PC-3 (cell line): ENCODE results near the gene MALAT1. TPM values are rescaled to one million over a fixed set of nuclear protein-coding genes. Genes with fewer than 3 reads are reported as not detected.

Experiments
- ATAC-seq: fragments of 200-7000 bp; cut with Tn5 transposase; 2 replicates; pipeline ENCODE4 v1.9.1; 2020; ENCODE audit warnings: mild to moderate bottlenecking, moderate library complexity
- BruUV-seq: library from RNA; stranded (reverse); fragments of 400-500 nt; replicated peaks from 2 replicates; lab custom pipeline; 2021; lab: Mats Ljungman, UMichigan
- CTCF ChIA-PET: fragments of 300-600 bp; sonication (Branson Sonifier 250); formaldehyde crosslinking; loops from one replicate; lab custom pipeline; 2022; ENCODE audit warnings: antibody characterized with exemption; lab: Charles Lee
- POLR2A ChIA-PET: fragments of 300-600 bp; sonication (Branson Sonifier 250); formaldehyde crosslinking; loops from one replicate; lab custom pipeline; 2022; ENCODE audit warnings: antibody characterized with exemption; ENCODE audit not compliant: unreplicated experiment; lab: Charles Lee
- DNase-seq: peaks from one replicate; pipeline ENCODE4 v3.0.0-alpha.2; 2015
- H2AFZ ChIP-seq: fragments of 300-600 bp; sonication (generic); 2 replicates; pipeline ENCODE4 v1.6.0; 2016; ENCODE audit warnings: antibody characterized with exemption, low read length
- H3F3A ChIP-seq: fragments of 300-600 bp; sonication (generic); one replicate; pipeline ENCODE4 v1.6.0; 2017; ENCODE audit warnings: antibody characterized with exemption, low read length, control low read depth, mild to moderate bottlenecking; ENCODE audit not compliant: unreplicated experiment
- H3K27ac ChIP-seq: fragments of 300-600 bp; sonication (generic); 2 replicates; pipeline ENCODE4 v1.5.1; 2016; ENCODE audit warnings: mild to moderate bottlenecking, low read length
- H3K27me3 ChIP-seq: fragments of 300-600 bp; sonication (generic); 2 replicates; pipeline ENCODE4 v1.6.1; 2016; ENCODE audit warnings: low read length, mixed read lengths
- H3K36me3 ChIP-seq: fragments of 300-600 bp; sonication (generic); 2 replicates; pipeline ENCODE4 v1.6.1; 2016; ENCODE audit warnings: low read depth, mixed run types, low read length, mixed read lengths
- H3K4me1 ChIP-seq: fragments of 300-600 bp; sonication (generic); 2 replicates; pipeline ENCODE4 v1.5.1; 2016; ENCODE audit warnings: low read length; ENCODE audit not compliant: insufficient read depth
- H3K4me2 ChIP-seq: fragments of 300-600 bp; sonication (generic); 2 replicates; pipeline ENCODE4 v1.6.0; 2016; ENCODE audit warnings: low read length
- H3K4me3 ChIP-seq: fragments of 300-600 bp; sonication (generic); 2 replicates; pipeline ENCODE4 v1.5.1; 2016; ENCODE audit warnings: mild to moderate bottlenecking, low read length, mixed read lengths
- H3K79me2 ChIP-seq: fragments of 300-600 bp; sonication (generic); 2 replicates; pipeline ENCODE4 v1.6.1; 2017; ENCODE audit warnings: low read length, mixed read lengths
- H3K9ac ChIP-seq: fragments of 300-600 bp; sonication (generic); 2 replicates; pipeline ENCODE4 v1.6.0; 2016; ENCODE audit warnings: mild to moderate bottlenecking, low read length
- H3K9me2 ChIP-seq: fragments of 300-600 bp; sonication (generic); replicated peaks from 2 replicates; pipeline ENCODE4 v1.6.1; 2016; ENCODE audit warnings: mixed run types, low read length, mixed read lengths
- H3K9me3 ChIP-seq: fragments of 300-600 bp; sonication (generic); 2 replicates; pipeline ENCODE4 v1.6.1; 2016; ENCODE audit warnings: low read length, mixed read lengths
- H4K20me1 ChIP-seq: fragments of 300-600 bp; sonication (generic); 2 replicates; pipeline ENCODE4 v1.6.1; 2016; ENCODE audit warnings: low read length, mixed read lengths
- CTCF ChIP-seq: fragments of 300-600 bp; sonication (generic); conservative IDR thresholded peaks from 2 replicates; pipeline ENCODE4 v1.5.1; 2017; ENCODE audit warnings: antibody characterized with exemption, low read depth, mild to moderate bottlenecking, low read length
- EZH2 ChIP-seq: fragments of 300-600 bp; sonication (generic); IDR thresholded peaks from one replicate; pipeline ENCODE4 v1.6.1; 2017; ENCODE audit warnings: antibody characterized with exemption, mild to moderate bottlenecking, low read length; ENCODE audit not compliant: unreplicated experiment
- EZH2phosphoT487 ChIP-seq: fragments of 300-600 bp; sonication (generic); IDR thresholded peaks from 2 replicates; pipeline ENCODE4 v1.6.1; 2018; ENCODE audit warnings: mild to moderate bottlenecking, antibody characterized with exemption, low read length, borderline replicate concordance
- intact Hi-C: fragments of 100-400 bp; cut with micrococcal nuclease; formaldehyde crosslinking; loops from 2 replicates; pipeline ENCODE4 v1.9.0; 2023
- total RNA-seq: library from RNA; depleted of rRNA; stranded (reverse); fragments of >200 nt; gene quantifications from 2 replicates; pipeline ENCODE4 v1.2.3, GENCODE V29; 2014

The MALAT1 gene
- total RNA-seq, 1 experiment from 2014 or later = 1,345 TPM

- Histone ChIP-seq H2AFZ (no peak overlapping the region), H3K9ac (no peak overlapping the region), H3K79me2 (0 out of 2 replicates have a peak, but pooled peaks cover 5% of the 10 kb centered on the region), H3K27me3 (no peaks in the 10 kb centered on the region), H3K27ac (no peak overlapping the region), H3K9me3 (no peaks in the 10 kb centered on the region), H3K4me2 (no peak overlapping the region), H3K4me3 (no peak overlapping the region), H3F3A (no peaks in the 10 kb centered on the region), H4K20me1 (no peaks in the 10 kb centered on the region), H3K9me2 (no peaks in the 10 kb centered on the region), H3K36me3 (peaks cover 19% of the 10 kb centered on the region; the same call in 1 of the 2 replicates), H3K4me1 (peaks cover 19% of the 10 kb centered on the region)
- TSS peak; percentile 32 for BruUV-seq
- TF ChIP-seq CTCF (no peak), EZH2 (no peak)
- intact Hi-C loops = no loop called here
- CTCF ChIA-PET = no interaction called here
- no peak for ATAC-seq
- POLR2A ChIA-PET = interaction anchor here (0.6 kb wide), 1 partner anchor 38 kb away, joined by 4 read pairs; no protein-coding TSS in a partner anchor
- no peak for DNase-seq
Observed at GRCh38 chr11:65538232-65538914, 39.5 kb downstream of the MALAT1 start.

DNA sequence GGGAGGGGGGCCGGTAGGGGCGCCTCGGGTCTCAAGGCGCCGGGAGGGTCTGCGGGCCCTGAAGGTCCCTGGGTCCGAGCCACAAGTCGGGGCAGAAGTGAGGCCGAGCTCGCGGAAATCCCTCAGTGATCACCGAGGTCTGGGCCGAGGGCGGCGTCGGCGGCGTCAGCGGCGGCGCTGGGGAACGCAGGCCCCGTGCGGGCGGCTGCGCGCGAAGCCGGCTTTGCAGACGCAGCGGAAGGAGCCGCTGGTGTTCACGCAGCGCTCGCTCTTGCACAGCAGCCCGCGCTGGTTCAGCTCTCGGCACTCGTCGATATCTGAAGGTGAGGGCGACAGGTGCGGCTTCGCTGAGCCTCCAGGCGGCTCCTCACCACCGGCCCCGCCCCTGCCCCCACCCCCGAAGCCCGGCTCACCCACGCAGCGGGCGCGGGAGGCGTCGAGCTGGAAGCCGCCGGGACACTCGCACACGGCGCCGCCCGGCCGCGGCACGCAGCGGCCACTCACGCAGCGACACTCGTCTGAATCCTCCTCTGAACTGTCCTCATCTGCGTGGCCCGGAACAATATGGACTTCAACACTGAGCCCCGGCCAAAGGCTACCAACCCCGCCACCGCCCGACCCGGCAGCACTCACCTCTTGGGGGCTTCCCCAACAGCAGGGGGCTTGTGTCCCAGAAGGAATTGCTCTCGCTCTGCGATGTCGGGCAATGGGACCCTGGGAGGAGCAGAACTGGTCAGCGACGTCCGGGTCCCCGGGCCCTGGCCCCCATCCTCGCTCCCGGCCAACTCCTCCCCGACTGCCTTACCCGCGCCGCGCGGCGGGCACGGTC is 40.3 kb downstream of the MALAT1 start:
- TF ChIP-seq EZH2 (no peak), CTCF (no peak), EZH2phosphoT487 (no peak)
- 0 out of 2 replicates have a peak, but pooled peaks cover 5% of the 10 kb centered on the region for H3K79me2 ChIP-seq
- H3K9me3 ChIP-seq = no peaks in the 10 kb centered on the region
- H3K27ac ChIP-seq = peak overlapping the region; percentile 69
- ChIA-PET POLR2A (no interaction called here), CTCF (interaction anchor here (1.0 kb wide), 1 partner anchor 13 kb away, joined by 5 read pairs; no protein-coding TSS in a partner anchor)
- no peaks in the 10 kb centered on the region for H3F3A ChIP-seq
- ATAC-seq (no peak), DNase-seq (no peak)
- intact Hi-C loops = no loop called here
- H2AFZ ChIP-seq = peak overlapping the region; percentile 84
- peak overlapping the region; percentile 95 for H3K4me2 ChIP-seq
- peaks cover 19% of the 10 kb centered on the region for H3K4me1 ChIP-seq
- H3K9ac ChIP-seq = peak overlapping the region; percentile 75
- peak overlapping the region; percentile 81 for H3K4me3 ChIP-seq
- no peaks in the 10 kb centered on the region for H3K27me3 ChIP-seq
- no TSS peak for BruUV-seq
- peaks cover 15% of the 10 kb centered on the region; the same call in 1 of the 2 replicates for H3K36me3 ChIP-seq
- no peaks in the 10 kb centered on the region for H4K20me1 ChIP-seq
- no peaks in the 10 kb centered on the region for H3K9me2 ChIP-seq
